ENCODE data around the gene MYH13. TPM values are rescaled to one million over a fixed set of nuclear protein-coding genes. Genes with fewer than 3 reads are reported as not detected.

MYH13 gene
- total and polyA plus RNA-seq, 12 donors, result not detected

- ATAC-seq (no peak), DNase-seq (no peak)
- 94 to 97% methylated on average over 1 of the region's 1 CpG for WGBS, 2 donors
- Histone ChIP-seq H3K36me3 (no peaks in the 10 kb centered on the region), H3K27me3 (no peaks in the 10 kb centered on the region), H3K4me3 (no peak overlapping the region), H3K9me3 (no peaks in the 10 kb centered on the region), H3K27ac (no peak overlapping the region), H3K4me1 (no peaks in the 10 kb centered on the region)
- TF ChIP-seq CTCF (IDR thresholded peaks at IDR 0.05), result peak in 1 of 9 donors; percentile 25
- intact Hi-C loops (cut with DNase I), result no loop called here
Measured at GRCh38 chr17:10349403-10349802, 23.4 kb downstream of the MYH13 start.

- TF ChIP-seq CTCF (IDR thresholded peaks at IDR 0.05), result no peak
- H3K27me3 ChIP-seq, result no peaks in the 10 kb centered on the region
- WGBS, 2 donors, result 80 to 81% methylated on average over 3 of the region's 3 CpGs
- ATAC-seq (no peak), DNase-seq (no peak)
- no peaks in the 10 kb centered on the region for H3K9me3 ChIP-seq
- no peaks in the 10 kb centered on the region for H3K4me1 ChIP-seq
- no peak overlapping the region for H3K4me3 ChIP-seq
- intact Hi-C loops (cut with DNase I), result no loop called here
- H3K27ac ChIP-seq, result no peak overlapping the region
- no peaks in the 10 kb centered on the region for H3K36me3 ChIP-seq
Measured at GRCh38 chr17:10344816-10345215, 28.0 kb downstream of the MYH13 start.

- no peaks in the 10 kb centered on the region for H3K27me3 ChIP-seq
- no peak overlapping the region for H3K27ac ChIP-seq
- H3K4me1 ChIP-seq, result no peaks in the 10 kb centered on the region
- WGBS, 2 donors, result 78 to 81% methylated on average over 8 of the region's 8 CpGs
- H3K9me3 ChIP-seq, result no peaks in the 10 kb centered on the region
- TF ChIP-seq CTCF (IDR thresholded peaks at IDR 0.05), result no peak
- no peaks in the 10 kb centered on the region for H3K36me3 ChIP-seq
- DNase-seq (no peak), ATAC-seq (no peak)
- intact Hi-C loops (cut with DNase I), result loop anchor here in 1 of 10 donors (10.0 kb wide), 1 partner anchor 276 kb away; no protein-coding TSS in a partner anchor
- no peak overlapping the region for H3K4me3 ChIP-seq
Measured at GRCh38 chr17:10339051-10339450, 33.8 kb downstream of the MYH13 start.

- Histone ChIP-seq H3K27ac (no peak overlapping the region), H3K4me3 (no peak overlapping the region), H3K4me1 (no peaks in the 10 kb centered on the region), H3K9me3 (no peaks in the 10 kb centered on the region), H3K27me3 (no peaks in the 10 kb centered on the region), H3K36me3 (no peaks in the 10 kb centered on the region)
- no peak for TF ChIP-seq CTCF (IDR thresholded peaks at IDR 0.05)
- ATAC-seq, result no peak
- WGBS, 2 donors, result 77 to 80% methylated on average over 9 of the region's 9 CpGs
- DNase-seq, result no peak
- intact Hi-C loops (cut with DNase I), result loop anchor here in 1 of 10 donors (10.0 kb wide), 1 partner anchor 277 kb away; no protein-coding TSS in a partner anchor
Measured at GRCh38 chr17:10337976-10338375, 34.8 kb downstream of the MYH13 start.
